GM12891 (cell line): ENCODE measurements around the gene DOK5.

Experiments used
- POLR2A ChIP-seq: IDR thresholded peaks from 2 replicates; pipeline ENCODE4 v1.6.1; 2011; ENCODE audit warnings: low read depth, low read length, control low read depth
- POLR2AphosphoS5 ChIP-seq: IDR thresholded peaks from 2 replicates; pipeline ENCODE4 v1.6.1; 2011; ENCODE audit warnings: low read depth, low read length, control low read depth
- POU2F2 ChIP-seq: IDR thresholded peaks from 2 replicates; pipeline ENCODE4 v1.6.1; 2011; ENCODE audit warnings: low read depth, mild to moderate bottlenecking, control low read depth, low read length, moderate library complexity
- SPI1 ChIP-seq: IDR thresholded peaks from 2 replicates; pipeline ENCODE4 v1.6.1; 2011; ENCODE audit warnings: low read depth, low read length, control low read depth
- TAF1 ChIP-seq: IDR thresholded peaks from 2 replicates; pipeline ENCODE4 v1.6.1; 2011; ENCODE audit warnings: low read depth, low read length, control low read depth

DNA sequence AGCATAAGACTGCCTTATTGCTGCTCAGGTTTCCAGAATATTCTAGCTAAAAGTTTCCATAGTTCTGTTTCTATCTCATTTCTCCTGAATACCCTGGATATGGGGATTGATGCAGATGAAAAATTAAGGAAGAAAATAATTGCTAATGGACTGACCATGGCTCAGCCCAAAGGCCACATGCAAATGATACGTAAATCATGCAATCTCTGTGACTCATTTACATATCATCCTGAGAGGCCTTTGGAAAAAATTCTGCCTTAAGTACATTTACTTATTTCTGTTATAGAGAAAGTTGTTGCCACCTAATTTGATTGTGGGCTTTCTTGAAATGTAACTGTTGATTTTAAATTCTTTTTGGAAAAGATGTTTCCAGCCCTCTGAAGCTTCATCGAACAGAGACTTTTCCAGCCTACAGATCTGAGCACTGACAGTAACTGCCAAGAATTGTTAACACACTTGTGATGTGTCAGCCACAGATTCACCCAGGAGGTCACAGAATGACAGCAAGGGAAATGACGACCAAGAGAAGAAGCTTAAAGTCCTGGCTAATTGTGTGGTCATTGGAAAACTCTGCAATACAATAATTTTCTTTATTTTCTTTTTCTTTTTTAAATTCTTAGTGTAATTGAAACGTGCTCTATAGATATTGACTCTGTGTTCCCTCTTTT, 174.8 kb downstream of the DOK5 start:
- TF ChIP-seq TAF1 (no peak), POLR2A (no peak), SPI1 (no peak), POLR2AphosphoS5 (no peak), POU2F2 (no peak)
